OCI-LY1 (cell line): ENCODE results near the gene CD96.

ENCODE experiments used
- H2AFZ ChIP-seq: fragments of 200-600 bp; sonication (generic), shearing (Covaris generic); 2 replicates; pipeline ENCODE4 v1.6.0; 2014; ENCODE audit warnings: antibody characterized with exemption, mild to moderate bottlenecking, low read length
- H3F3A ChIP-seq: fragments of 200-600 bp; sonication (generic), shearing (Covaris generic); 2 replicates; pipeline ENCODE4 v1.6.0; 2014; ENCODE audit warnings: mild to moderate bottlenecking, antibody characterized with exemption, low read length, moderate library complexity; ENCODE audit not compliant: insufficient read depth
- H3K27ac ChIP-seq: fragments of 200-600 bp; sonication (generic); 2 replicates; pipeline ENCODE4 v1.5.1; 2014; ENCODE audit warnings: low read length, mixed run types, mild to moderate bottlenecking, low read depth; ENCODE audit not compliant: poor library complexity, severe bottlenecking
- H3K27me3 ChIP-seq: fragments of 200-600 bp; sonication (generic); 2 replicates; pipeline ENCODE4 v1.6.0; 2014; ENCODE audit warnings: antibody characterized with exemption, mild to moderate bottlenecking, low read length, moderate library complexity; ENCODE audit not compliant: insufficient read depth
- H3K36me3 ChIP-seq: fragments of 200-600 bp; sonication (generic); 2 replicates; pipeline ENCODE4 v1.6.1; 2014; ENCODE audit warnings: mild to moderate bottlenecking, antibody characterized with exemption, low read length, moderate library complexity, mixed read lengths; ENCODE audit not compliant: insufficient read depth
- H3K4me1 ChIP-seq: fragments of 200-600 bp; sonication (generic); 2 replicates; pipeline ENCODE4 v1.5.1; 2014; ENCODE audit warnings: mild to moderate bottlenecking, low read length, moderate library complexity; ENCODE audit not compliant: insufficient read depth, severe bottlenecking
- H3K4me2 ChIP-seq: fragments of 200-600 bp; sonication (generic), shearing (Covaris generic); 2 replicates; pipeline ENCODE4 v1.6.1; 2014; ENCODE audit warnings: low read length
- H3K4me3 ChIP-seq: fragments of 200-600 bp; sonication (generic); 2 replicates; pipeline ENCODE4 v1.5.1; 2014; ENCODE audit warnings: low read length, low read depth, mild to moderate bottlenecking, mixed read lengths; ENCODE audit not compliant: poor library complexity, severe bottlenecking
- H3K79me2 ChIP-seq: fragments of 200-600 bp; shearing (Covaris generic); 2 replicates; pipeline ENCODE4 v1.6.1; 2016; ENCODE audit warnings: mixed run types, low read length, mixed read lengths; ENCODE audit not compliant: insufficient read depth
- H3K9ac ChIP-seq: fragments of 200-600 bp; sonication (generic), shearing (Covaris generic); 2 replicates; pipeline ENCODE4 v1.6.1; 2014; ENCODE audit warnings: mild to moderate bottlenecking, low read length, mixed read lengths
- H3K9me2 ChIP-seq: fragments of 200-600 bp; sonication (generic), shearing (Covaris generic); 2 replicates; pipeline ENCODE4 v1.6.1; 2014; ENCODE audit warnings: low read depth, mild to moderate bottlenecking, low read length, mixed read lengths
- H3K9me3 ChIP-seq: fragments of 200-600 bp; shearing (Covaris generic); 2 replicates; pipeline ENCODE4 v1.6.1; 2014; ENCODE audit warnings: low read length, mixed read lengths
- H4K20me1 ChIP-seq: fragments of 200-600 bp; sonication (generic), shearing (Covaris generic); 2 replicates; pipeline ENCODE4 v1.6.0; 2016; ENCODE audit warnings: mild to moderate bottlenecking, low read length; ENCODE audit not compliant: insufficient read depth
- CTCF ChIP-seq: fragments of 200-600 bp; sonication (generic), shearing (Covaris generic); IDR thresholded peaks from 2 replicates; pipeline ENCODE4 v1.5.1; 2017; ENCODE audit warnings: mild to moderate bottlenecking, antibody characterized with exemption, low read length, moderate library complexity, mixed read lengths
- EZH2 ChIP-seq: fragments of 200-600 bp; sonication (generic), shearing (Covaris generic); IDR thresholded peaks from 2 replicates; pipeline ENCODE4 v1.8.0; 2017; ENCODE audit warnings: borderline replicate concordance, mixed run types, mild to moderate bottlenecking, antibody characterized with exemption, low read length, moderate library complexity, mixed read lengths

The CD96 gene

GRCh38 chr3:111590143-111590491 is 48.1 kb downstream of the CD96 start:
- H3K79me2 ChIP-seq, result no peaks in the 10 kb centered on the region
- TF ChIP-seq EZH2, result no peak
- no peak for TF ChIP-seq CTCF
- no peaks in the 10 kb centered on the region for H4K20me1 ChIP-seq
- no peak overlapping the region for H3K9ac ChIP-seq
- H3K9me2 ChIP-seq, result no peaks in the 10 kb centered on the region
- H3F3A ChIP-seq, result no peaks in the 10 kb centered on the region
- H3K4me3 ChIP-seq, result no peak overlapping the region
- H3K4me2 ChIP-seq, result no peak overlapping the region
- no peaks in the 10 kb centered on the region for H3K36me3 ChIP-seq
- no peak overlapping the region for H3K27ac ChIP-seq
- H2AFZ ChIP-seq, result no peak overlapping the region
- H3K4me1 ChIP-seq, result peaks cover 45% of the 10 kb centered on the region
- no peaks in the 10 kb centered on the region for H3K27me3 ChIP-seq
- no peaks in the 10 kb centered on the region for H3K9me3 ChIP-seq

GRCh38 chr3:111591555-111591954 is 49.6 kb downstream of the CD96 start:
- Histone ChIP-seq H3K4me2 (no peak overlapping the region), H3K27me3 (no peaks in the 10 kb centered on the region), H2AFZ (no peak overlapping the region), H3F3A (no peaks in the 10 kb centered on the region), H3K36me3 (no peaks in the 10 kb centered on the region), H3K27ac (no peak overlapping the region), H3K9me2 (no peaks in the 10 kb centered on the region), H3K9ac (no peak overlapping the region), H3K9me3 (no peaks in the 10 kb centered on the region), H4K20me1 (no peaks in the 10 kb centered on the region), H3K4me3 (no peak overlapping the region), H3K79me2 (no peaks in the 10 kb centered on the region), H3K4me1 (peaks cover 48% of the 10 kb centered on the region)
- TF ChIP-seq EZH2 (no peak), CTCF (no peak)

GRCh38 chr3:111592143-111592542 is 50.1 kb downstream of the CD96 start:
- Histone ChIP-seq H4K20me1 (no peaks in the 10 kb centered on the region), H3K27ac (no peak overlapping the region), H2AFZ (no peak overlapping the region), H3K79me2 (no peaks in the 10 kb centered on the region), H3K27me3 (no peaks in the 10 kb centered on the region), H3K4me2 (no peak overlapping the region), H3K9me3 (no peaks in the 10 kb centered on the region), H3K4me3 (no peak overlapping the region), H3K36me3 (no peaks in the 10 kb centered on the region), H3K9me2 (no peaks in the 10 kb centered on the region), H3K9ac (no peak overlapping the region), H3K4me1 (peaks cover 48% of the 10 kb centered on the region), H3F3A (no peaks in the 10 kb centered on the region)
- TF ChIP-seq CTCF (no peak), EZH2 (no peak)
